ENCODE results near the gene GNMT.
"Not testable (repeated sequence)": the region's sequence is repeated elsewhere in the genome, so short reads cannot be mapped to it uniquely, and the experiment has no call there.

The GNMT gene

GRCh38 chr6:42978839-42979522 lies 18.4 kb downstream of the GNMT start, which contains the start of gene PEX6:
Gene PEX6 (minus strand): TSS chr6:42979181. CDS start chr6:42979150, 31 bp downstream.
- DNase-seq: peak; percentile 84

- no peak for DNase-seq
These were observed 19.1 kb downstream of the GNMT start for GRCh38 chr6:42979523-42980177.

GRCh38 chr6:42981836-42982235 lies 21.3 kb downstream of the GNMT start:
- no peak for DNase-seq

- peak; percentile 99 for DNase-seq
These were observed 23.7 kb downstream of the GNMT start, which contains the start of gene PPP2R5D for GRCh38 chr6:42984001-42984923. Gene PPP2R5D (plus strand): TSS chr6:42984570. CDS start chr6:42984678, 108 bp downstream.

- no peak for DNase-seq
These were observed 24.4 kb downstream of the GNMT start for GRCh38 chr6:42984924-42985475.

GRCh38 chr6:42987533-42988451 lies 27.2 kb downstream of the GNMT start:
- DNase-seq: no peak

- DNase-seq: no peak
These were observed 28.0 kb downstream of the GNMT start for GRCh38 chr6:42988486-42989020.

GRCh38 chr6:42989923-42990322 lies 29.4 kb downstream of the GNMT start:
- no peak for DNase-seq

- DNase-seq: no peak
These were observed 32.9 kb downstream of the GNMT start for GRCh38 chr6:42993445-42993844.

GRCh38 chr6:42996513-42996912 lies 36.0 kb downstream of the GNMT start:
- DNase-seq: no peak

GRCh38 chr6:42998205-42998604 lies 37.7 kb downstream of the GNMT start:
- not testable (repeated sequence) for DNase-seq

GRCh38 chr6:43001843-43002242 lies 41.3 kb downstream of the GNMT start:
- no peak for DNase-seq

- no peak for DNase-seq
These were observed 45.3 kb downstream of the GNMT start for GRCh38 chr6:43005844-43006243.

- no peak for DNase-seq
These were observed 45.7 kb downstream of the GNMT start for GRCh38 chr6:43006251-43006650.

GRCh38 chr6:43007126-43007525 lies 46.6 kb downstream of the GNMT start:
- no peak for DNase-seq

- peak; percentile 27 for DNase-seq
These were observed 48.6 kb downstream of the GNMT start for GRCh38 chr6:43009124-43009523.

- no peak for DNase-seq
These were observed 50.7 kb downstream of the GNMT start for GRCh38 chr6:43011207-43011606.

- DNase-seq: no peak
These were observed 51.8 kb downstream of the GNMT start for GRCh38 chr6:43012364-43012763.

GRCh38 chr6:43013097-43013842 lies 52.7 kb downstream of the GNMT start:
- DNase-seq: peak; percentile 7
